ENCODE measurements around the gene NHS. TPM values are rescaled to one million over a fixed set of nuclear protein-coding genes. Genes with fewer than 3 reads are reported as not detected.

Gene NHS
- total RNA-seq, 1 donor from 2014 or later, result 8.3 TPM

- Histone ChIP-seq H3K9me3 (no peaks in the 10 kb centered on the region), H3K27me3 (no peaks in the 10 kb centered on the region), H3K4me1 (no peaks in the 10 kb centered on the region), H3K27ac (no peak overlapping the region), H3K36me3 (no peaks in the 10 kb centered on the region), H3K4me3 (no peak overlapping the region)
- no peak for TF ChIP-seq POLR2A (IDR thresholded peaks at IDR 0.05)
- TF ChIP-seq POLR2AphosphoS5 (IDR thresholded peaks at IDR 0.05; ENCODE audit: insufficient read depth in 1 of 2, low read depth in 1 of 2), result no peak
- no peak for TF ChIP-seq CTCF (IDR thresholded peaks at IDR 0.05)
- intact Hi-C loops (cut with DNase I), result no loop called here
- DNase-seq (ENCODE audit: extremely low spot score in 2 of 2), result no peak
Measured at GRCh38 chrX:17470136-17470535, 95.1 kb downstream of the NHS start.

GRCh38 chrX:17471121-17471520 is 96.1 kb downstream of the NHS start:
- H3K9me3 ChIP-seq, result no peaks in the 10 kb centered on the region
- no peaks in the 10 kb centered on the region for H3K36me3 ChIP-seq
- no peak for DNase-seq (ENCODE audit: extremely low spot score in 2 of 2)
- H3K4me3 ChIP-seq, result no peak overlapping the region
- no peaks in the 10 kb centered on the region for H3K4me1 ChIP-seq
- no peaks in the 10 kb centered on the region for H3K27me3 ChIP-seq
- intact Hi-C loops (cut with DNase I), result no loop called here
- no peak overlapping the region for H3K27ac ChIP-seq
- TF ChIP-seq POLR2A (IDR thresholded peaks at IDR 0.05), result no peak
- TF ChIP-seq CTCF (IDR thresholded peaks at IDR 0.05), result no peak
- no peak for TF ChIP-seq POLR2AphosphoS5 (IDR thresholded peaks at IDR 0.05; ENCODE audit: insufficient read depth in 1 of 2, low read depth in 1 of 2)

- TF ChIP-seq POLR2A (IDR thresholded peaks at IDR 0.05) (no peak), POLR2AphosphoS5 (IDR thresholded peaks at IDR 0.05; ENCODE audit: insufficient read depth in 1 of 2, low read depth in 1 of 2) (no peak), CTCF (IDR thresholded peaks at IDR 0.05) (no peak)
- Histone ChIP-seq H3K4me3 (no peak overlapping the region), H3K27ac (no peak overlapping the region), H3K9me3 (no peaks in the 10 kb centered on the region), H3K4me1 (no peaks in the 10 kb centered on the region), H3K36me3 (no peaks in the 10 kb centered on the region), H3K27me3 (no peaks in the 10 kb centered on the region)
- no peak for DNase-seq (ENCODE audit: extremely low spot score in 2 of 2)
- intact Hi-C loops (cut with DNase I), result no loop called here
Measured at GRCh38 chrX:17471861-17472260, 96.9 kb downstream of the NHS start.

- no peak overlapping the region for H3K4me3 ChIP-seq
- H3K27me3 ChIP-seq, result no peaks in the 10 kb centered on the region
- TF ChIP-seq POLR2A (IDR thresholded peaks at IDR 0.05) (no peak), POLR2AphosphoS5 (IDR thresholded peaks at IDR 0.05; ENCODE audit: insufficient read depth in 1 of 2, low read depth in 1 of 2) (no peak)
- no peak for DNase-seq (ENCODE audit: extremely low spot score in 2 of 2)
- H3K36me3 ChIP-seq, result no peaks in the 10 kb centered on the region
- intact Hi-C loops (cut with DNase I), result no loop called here
- no peaks in the 10 kb centered on the region for H3K4me1 ChIP-seq
- no peak overlapping the region for H3K27ac ChIP-seq
- H3K9me3 ChIP-seq, result no peaks in the 10 kb centered on the region
Measured at GRCh38 chrX:17472424-17472823, 97.4 kb downstream of the NHS start.

- H3K4me3 ChIP-seq, result no peak overlapping the region
- H3K9me3 ChIP-seq, result no peaks in the 10 kb centered on the region
- H3K27ac ChIP-seq, result no peak overlapping the region
- no peaks in the 10 kb centered on the region for H3K36me3 ChIP-seq
- intact Hi-C loops (cut with DNase I), result no loop called here
- H3K4me1 ChIP-seq, result no peaks in the 10 kb centered on the region
- TF ChIP-seq CTCF (IDR thresholded peaks at IDR 0.05) (no peak), POLR2A (IDR thresholded peaks at IDR 0.05) (no peak), POLR2AphosphoS5 (IDR thresholded peaks at IDR 0.05; ENCODE audit: insufficient read depth in 1 of 2, low read depth in 1 of 2) (no peak)
- DNase-seq (ENCODE audit: extremely low spot score in 2 of 2), result no peak
- no peaks in the 10 kb centered on the region for H3K27me3 ChIP-seq
Measured at GRCh38 chrX:17473021-17473420, 98.0 kb downstream of the NHS start.

- TF ChIP-seq CTCF (IDR thresholded peaks at IDR 0.05), result no peak
- no peak for TF ChIP-seq POLR2A (IDR thresholded peaks at IDR 0.05)
- no peak for TF ChIP-seq POLR2AphosphoS5 (IDR thresholded peaks at IDR 0.05; ENCODE audit: insufficient read depth in 1 of 2, low read depth in 1 of 2)
- intact Hi-C loops (cut with DNase I), result no loop called here
- no peak for DNase-seq (ENCODE audit: extremely low spot score in 2 of 2)
- Histone ChIP-seq H3K27ac (no peak overlapping the region), H3K36me3 (no peaks in the 10 kb centered on the region), H3K4me3 (no peak overlapping the region), H3K9me3 (no peaks in the 10 kb centered on the region), H3K27me3 (no peaks in the 10 kb centered on the region), H3K4me1 (no peaks in the 10 kb centered on the region)
Measured at GRCh38 chrX:17474892-17475291, 99.9 kb downstream of the NHS start.

Data from vagina (tissue), 2 donors.